Subcutaneous adipose tissue (tissue), 4 donors: ENCODE results near the gene ELL. TPM values are rescaled to one million over a fixed set of nuclear protein-coding genes. Genes with fewer than 3 reads are reported as not detected.

ENCODE experiments used
- total RNA-seq, 4 donors: library from RNA; depleted of rRNA; stranded (reverse); fragments of >200 nt; gene quantifications; one replicate each; pipeline ENCODE4 v1.1.0, GENCODE V29; 2016
- TF ChIP-seq, protein P1 (sequence below): fragments of 450-650 bp; IDR thresholded peaks from one replicate; pipeline ENCODE4 v1.5.1; 2016; ENCODE audit warnings: low read depth, mild to moderate bottlenecking, control low read depth, antibody characterized with exemption, moderate library complexity

Gene ELL
- total RNA-seq, 4 donors from 2014 or later, result 14.3 to 16.1 (median 15.3) TPM

GRCh38 chr19:18529782-18530181 is 7.9 kb upstream of the ELL start:
- TF ChIP-seq, protein P1, sequence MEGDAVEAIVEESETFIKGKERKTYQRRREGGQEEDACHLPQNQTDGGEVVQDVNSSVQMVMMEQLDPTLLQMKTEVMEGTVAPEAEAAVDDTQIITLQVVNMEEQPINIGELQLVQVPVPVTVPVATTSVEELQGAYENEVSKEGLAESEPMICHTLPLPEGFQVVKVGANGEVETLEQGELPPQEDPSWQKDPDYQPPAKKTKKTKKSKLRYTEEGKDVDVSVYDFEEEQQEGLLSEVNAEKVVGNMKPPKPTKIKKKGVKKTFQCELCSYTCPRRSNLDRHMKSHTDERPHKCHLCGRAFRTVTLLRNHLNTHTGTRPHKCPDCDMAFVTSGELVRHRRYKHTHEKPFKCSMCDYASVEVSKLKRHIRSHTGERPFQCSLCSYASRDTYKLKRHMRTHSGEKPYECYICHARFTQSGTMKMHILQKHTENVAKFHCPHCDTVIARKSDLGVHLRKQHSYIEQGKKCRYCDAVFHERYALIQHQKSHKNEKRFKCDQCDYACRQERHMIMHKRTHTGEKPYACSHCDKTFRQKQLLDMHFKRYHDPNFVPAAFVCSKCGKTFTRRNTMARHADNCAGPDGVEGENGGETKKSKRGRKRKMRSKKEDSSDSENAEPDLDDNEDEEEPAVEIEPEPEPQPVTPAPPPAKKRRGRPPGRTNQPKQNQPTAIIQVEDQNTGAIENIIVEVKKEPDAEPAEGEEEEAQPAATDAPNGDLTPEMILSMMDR, result no peak

- TF ChIP-seq, protein P1, result no peak
These were observed 4.4 kb upstream of the ELL start for GRCh38 chr19:18526316-18526715.

GRCh38 chr19:18523841-18524240 is 2.0 kb upstream of the ELL start:
- TF ChIP-seq, protein P1, result no peak

DNA sequence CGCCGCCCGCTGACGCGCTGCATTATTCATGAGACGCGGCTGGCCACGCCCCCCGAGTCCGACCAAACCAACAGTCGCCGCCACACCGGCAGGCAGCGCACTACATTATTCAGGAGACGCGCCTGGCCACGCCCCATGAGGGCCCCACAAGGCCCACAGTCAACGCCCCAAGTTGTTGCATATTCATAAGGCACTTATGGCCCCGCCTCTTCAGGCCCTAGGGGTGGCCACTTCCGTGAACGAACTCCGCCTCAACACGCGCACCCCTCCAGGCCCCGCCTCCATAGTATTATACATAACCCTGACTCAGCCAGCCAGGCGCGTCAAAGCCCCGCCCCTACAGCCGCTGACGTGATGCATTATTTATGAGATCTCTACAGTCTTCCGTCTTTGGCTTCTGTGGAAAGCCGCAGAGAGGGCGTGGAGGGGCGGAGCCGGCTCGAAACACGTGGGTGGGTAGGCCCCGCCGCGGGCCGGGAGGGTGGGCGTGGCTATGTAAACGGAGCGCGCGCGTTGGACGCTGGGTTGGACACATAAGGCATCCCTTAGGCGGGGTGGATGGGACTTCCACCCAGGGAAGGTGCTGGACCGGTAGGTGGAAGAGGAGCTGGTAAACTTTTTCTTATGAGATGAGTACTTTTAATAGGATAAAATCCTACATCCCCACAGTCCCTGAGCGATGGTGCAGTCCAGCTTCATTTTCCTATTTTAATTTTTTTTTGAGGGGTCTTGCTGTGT is 423 bp upstream of the ELL start:
- TF ChIP-seq, protein P1, result no peak

GRCh38 chr19:18520848-18521691 is 800 bp downstream of the ELL start:
- TF ChIP-seq, protein P1, result no peak

GRCh38 chr19:18519962-18520847 is 1.7 kb downstream of the ELL start:
- TF ChIP-seq, protein P1, result no peak
